HepG2 (cell line): ENCODE data around the gene IFT52. TPM values are rescaled to one million over a fixed set of nuclear protein-coding genes. Genes with fewer than 3 reads are reported as not detected.
A peak's percentile ranks its signal among the peaks of the same experiment; 100 is the strongest.

Experiments used
- AFF4 ChIP-seq: sonication (generic); formaldehyde crosslinking; IDR thresholded peaks from 2 replicates; pipeline ENCODE4 v1.4.0; 2020; ENCODE audit warnings: missing genetic modification reagents
- HNF4G ChIP-seq, 2 experiments: sonication (generic) in 1 of 2; formaldehyde crosslinking in 1 of 2; IDR thresholded peaks; 2 replicates each; pipeline versions ENCODE4 v1.4.0 to v1.6.1; 2011 to 2020; ENCODE audit warnings: borderline replicate concordance in 2 of 2, low read depth in 2 of 2, mild to moderate bottlenecking in 2 of 2, low read length in 1 of 2, missing genetic modification reagents in 1 of 2, moderate library complexity in 1 of 2
- HOXA5 ChIP-seq: sonication (generic); formaldehyde crosslinking; IDR thresholded peaks from 2 replicates; pipeline ENCODE4 v1.4.0; 2020; ENCODE audit warnings: missing genetic modification reagents
- IRF1 ChIP-seq: sonication (generic); formaldehyde crosslinking; IDR thresholded peaks from 2 replicates; pipeline ENCODE4 v1.4.0; 2020; ENCODE audit warnings: low read depth, mild to moderate bottlenecking, missing genetic modification reagents
- KAT8 ChIP-seq: IDR thresholded peaks from 2 replicates; pipeline ENCODE4 v1.6.1; 2016; ENCODE audit warnings: missing genetic modification reagents, missing compliant biosample characterization
- MBNL3 ChIP-seq: fragments of 250-450 bp; sonication (Bioruptor Pico); conservative IDR thresholded peaks from 2 replicates; pipeline ENCODE4 v1.8.0; 2022; ENCODE audit warnings: mild to moderate bottlenecking, inconsistent platforms
- MIER3 ChIP-seq: IDR thresholded peaks from 2 replicates; pipeline ENCODE4 v1.6.1; 2016; ENCODE audit warnings: missing compliant biosample characterization, borderline replicate concordance
- NBN ChIP-seq: fragments of 450-650 bp; conservative IDR thresholded peaks from 2 replicates; pipeline ENCODE4 v1.6.1; 2017
- PAF1 ChIP-seq: IDR thresholded peaks from 2 replicates; pipeline ENCODE4 v1.6.1; 2016; ENCODE audit warnings: missing genetic modification reagents, missing compliant biosample characterization
- PCBP1 ChIP-seq: fragments of 200-400 bp; formaldehyde crosslinking; IDR thresholded peaks from 2 replicates; pipeline ENCODE4 v1.6.1; 2017; ENCODE audit warnings: mild to moderate bottlenecking, low read depth, low read length, borderline replicate concordance
- PCBP2 ChIP-seq: fragments of 200-400 bp; formaldehyde crosslinking; optimal IDR thresholded peaks from 2 replicates; pipeline ENCODE3; 2018; ENCODE audit warnings: low read length, low read depth; ENCODE audit not compliant: poor library complexity, severe bottlenecking
- POGZ ChIP-seq: sonication (generic); formaldehyde crosslinking; IDR thresholded peaks from 2 replicates; pipeline ENCODE4 v1.4.0; 2020; ENCODE audit warnings: mild to moderate bottlenecking, missing genetic modification reagents
- SIX4 ChIP-seq: sonication (generic); formaldehyde crosslinking; IDR thresholded peaks from 2 replicates; pipeline ENCODE4 v1.4.0; 2020; ENCODE audit warnings: missing genetic modification reagents
- SMC3 ChIP-seq: IDR thresholded peaks from 2 replicates; pipeline ENCODE4 v1.6.1; 2011; ENCODE audit warnings: low read length, improper control_type of control experiment
- TGIF2 ChIP-seq: IDR thresholded peaks from 2 replicates; pipeline ENCODE4 v1.6.1; 2016; ENCODE audit warnings: control low read depth, missing compliant biosample characterization
- ZFP37 ChIP-seq: sonication (generic); formaldehyde crosslinking; IDR thresholded peaks from 2 replicates; pipeline ENCODE4 v1.4.0; 2020; ENCODE audit warnings: missing genetic modification reagents, borderline replicate concordance
- ZKSCAN1 ChIP-seq: fragments of 150-350 bp; IDR thresholded peaks from 2 replicates; pipeline ENCODE4 v1.6.1; 2014; ENCODE audit warnings: low read length
- ZNF160 ChIP-seq: sonication (generic); formaldehyde crosslinking; IDR thresholded peaks from 2 replicates; pipeline ENCODE4 v1.8.0; 2022; ENCODE audit warnings: mild to moderate bottlenecking, inconsistent platforms, missing genetic modification reagents
- ZNF777 ChIP-seq: sonication (generic); formaldehyde crosslinking; IDR thresholded peaks from 2 replicates; pipeline ENCODE4 v1.4.0; 2020; ENCODE audit warnings: missing genetic modification reagents
- ZNF841 ChIP-seq: sonication (generic); formaldehyde crosslinking; IDR thresholded peaks from 2 replicates; pipeline ENCODE4 v1.8.1; 2023; ENCODE audit warnings: missing genetic modification reagents, borderline replicate concordance
- polyA plus RNA-seq, 8 experiments: library from polyadenylated mRNA; depleted of rRNA in 3 of 8; stranded (reverse) in 7 of 8; unstranded in 1 of 8; fragments of >200 nt; fragmentation: Illumina TruSeq in 4 of 8; extraction: Trizol in 4 of 8; gene quantifications; 2 replicates each; pipeline versions ENCODE4 v1.2.1 to v1.2.3, GENCODE V29; 2011 to 2016; ENCODE audit warnings: low read depth in 4 of 8, missing spikeins in 1 of 8, mixed read lengths in 1 of 8; ENCODE audit not compliant: insufficient read depth in 1 of 8
- total RNA-seq, 5 experiments: library from RNA; depleted of rRNA; stranded (reverse); fragments of >200 nt; fragmentation: Illumina TruSeq; extraction: Trizol; gene quantifications; 2 replicates each; pipeline ENCODE4 v1.2.3, GENCODE V29; 2016; ENCODE audit warnings: low read depth in 1 of 5
- TF ChIP-seq, protein P1 (sequence below): sonication (generic); formaldehyde crosslinking; IDR thresholded peaks from 2 replicates; pipeline ENCODE4 v1.5.0; 2020; ENCODE audit warnings: mild to moderate bottlenecking, missing genetic modification reagents

IFT52 gene
- total and polyA plus RNA-seq, 2 of the 13 experiments (the other 11 are each of a cell fraction or from before 2014, with no cell fraction given) = 48.0 to 64.0 TPM

GRCh38 chr20:43558412-43559146 is 32.2 kb upstream of the IFT52 start, which contains the start of gene SGK2 (continued):
- TF ChIP-seq, protein P1, sequence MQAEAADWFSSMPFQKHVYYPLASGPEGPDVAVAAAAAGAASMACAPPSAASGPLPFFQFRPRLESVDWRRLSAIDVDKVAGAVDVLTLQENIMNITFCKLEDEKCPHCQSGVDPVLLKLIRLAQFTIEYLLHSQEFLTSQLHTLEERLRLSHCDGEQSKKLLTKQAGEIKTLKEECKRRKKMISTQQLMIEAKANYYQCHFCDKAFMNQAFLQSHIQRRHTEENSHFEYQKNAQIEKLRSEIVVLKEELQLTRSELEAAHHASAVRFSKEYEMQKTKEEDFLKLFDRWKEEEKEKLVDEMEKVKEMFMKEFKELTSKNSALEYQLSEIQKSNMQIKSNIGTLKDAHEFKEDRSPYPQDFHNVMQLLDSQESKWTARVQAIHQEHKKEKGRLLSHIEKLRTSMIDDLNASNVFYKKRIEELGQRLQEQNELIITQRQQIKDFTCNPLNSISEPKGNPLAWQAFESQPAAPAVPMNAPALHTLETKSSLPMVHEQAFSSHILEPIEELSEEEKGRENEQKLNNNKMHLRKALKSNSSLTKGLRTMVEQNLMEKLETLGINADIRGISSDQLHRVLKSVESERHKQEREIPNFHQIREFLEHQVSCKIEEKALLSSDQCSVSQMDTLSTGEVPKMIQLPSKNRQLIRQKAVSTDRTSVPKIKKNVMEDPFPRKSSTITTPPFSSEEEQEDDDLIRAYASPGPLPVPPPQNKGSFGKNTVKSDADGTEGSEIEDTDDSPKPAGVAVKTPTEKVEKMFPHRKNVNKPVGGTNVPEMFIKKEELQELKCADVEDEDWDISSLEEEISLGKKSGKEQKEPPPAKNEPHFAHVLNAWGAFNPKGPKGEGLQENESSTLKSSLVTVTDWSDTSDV (CRISPR knock-in tag) = no peak
- TF ChIP-seq SIX4 (CRISPR knock-in tag) (peak; percentile 50; the same call in 1 of the 2 replicates), HNF4G (IDR thresholded peaks at IDR 0.05; ENCODE audit: borderline replicate concordance, low read depth, low read length) (no peak), HNF4G (CRISPR knock-in tag; IDR thresholded peaks at IDR 0.05; ENCODE audit: borderline replicate concordance, low read depth) (no peak; the same call in none of the 2 replicates), SMC3 (peak; percentile 33), ZNF160 (no peak), POGZ (no peak; the same call in 1 of the 2 replicates), IRF1 (CRISPR knock-in tag) (no peak), ZNF777 (CRISPR knock-in tag) (no peak; the same call in 1 of the 2 replicates), MBNL3 (CRISPR knock-in tag) (no peak), PAF1 (no peak), ZFP37 (CRISPR knock-in tag) (0 out of 2 replicates have a peak, but pooled peaks have one; percentile 87), HOXA5 (CRISPR knock-in tag) (peak; percentile 69; the same call in 1 of the 2 replicates), ZKSCAN1 (peak; percentile 56), TGIF2 (peak; percentile 76; the same call in 1 of the 2 replicates), PCBP2 (no peak), ZNF841 (CRISPR knock-in tag) (no peak), NBN (no peak), AFF4 (no peak), KAT8 (peak; percentile 91), MIER3 (CRISPR knock-in tag) (peak; percentile 84; the same call in 1 of the 2 replicates), PCBP1 (no peak)
